HG03095 (cell line): Measurements from ENCODE around the gene TGFBR3L.

Source experiments
- ATAC-seq: cut with Tn5 transposase; IDR thresholded peaks from one replicate; pipeline ENCODE4 v1.9.1; 2021; ENCODE audit warnings: moderate library complexity; ENCODE audit not compliant: unreplicated experiment

TGFBR3L gene

GRCh38 chr19:7914598-7915045 is at the start of gene TGFBR3L:
Gene TGFBR3L (plus strand): TSS chr19:7914830.
- ATAC-seq = no peak

- no peak for ATAC-seq
Measured at GRCh38 chr19:7865262-7865911, 49.2 kb upstream of the TGFBR3L start.

GRCh38 chr19:7866399-7867091 is 48.1 kb upstream of the TGFBR3L start:
- no peak for ATAC-seq

- ATAC-seq = no peak
Measured at GRCh38 chr19:7867092-7867844, 47.4 kb upstream of the TGFBR3L start.

GRCh38 chr19:7868326-7868670 is 46.3 kb upstream of the TGFBR3L start:
- no peak for ATAC-seq

GRCh38 chr19:7868671-7869452 is 45.8 kb upstream of the TGFBR3L start:
- peak; percentile 44 for ATAC-seq

- peak; percentile 39 for ATAC-seq
Measured at GRCh38 chr19:7869453-7869909, 45.1 kb upstream of the TGFBR3L start.

GRCh38 chr19:7869910-7870511 is 44.6 kb upstream of the TGFBR3L start:
- ATAC-seq = no peak

- no peak for ATAC-seq
Measured at GRCh38 chr19:7870571-7871436, 43.8 kb upstream of the TGFBR3L start.

- no peak for ATAC-seq
Measured at GRCh38 chr19:7871437-7872305, 43.0 kb upstream of the TGFBR3L start.

GRCh38 chr19:7872306-7873204 is 42.1 kb upstream of the TGFBR3L start:
- no peak for ATAC-seq

- no peak for ATAC-seq
Measured at GRCh38 chr19:7873304-7874075, 41.1 kb upstream of the TGFBR3L start.

- ATAC-seq = no peak
Measured at GRCh38 chr19:7874076-7874896, 40.3 kb upstream of the TGFBR3L start, which contains the start of gene PRR36. Gene PRR36 (minus strand): TSS chr19:7874390. CDS start chr19:7873689, 701 bp downstream.

GRCh38 chr19:7874897-7875273 is 39.7 kb upstream of the TGFBR3L start:
- no peak for ATAC-seq

- ATAC-seq = no peak
Measured at GRCh38 chr19:7877249-7877836, 37.3 kb upstream of the TGFBR3L start.
